Memory B cell (primary cell): ENCODE data around the gene RASA3.
"Not testable (repeated sequence)": the region's sequence is repeated elsewhere in the genome, so short reads cannot be mapped to it uniquely, and the experiment has no call there.

Experiments
- ATAC-seq: fragments of 150-1000 bp; cut with Tn5 transposase; 2 replicates; pipeline ENCODE4 v1.10.0; 2021; ENCODE audit warnings: low read depth, mild to moderate bottlenecking, moderate library complexity
- DNase-seq, 2 donors: peaks; one replicate each; pipeline ENCODE4 v3.0.0; 2022; ENCODE audit warnings: low spot score in 2 of 2
- H3K27ac Mint-ChIP-seq: one replicate; pipeline ENCODE4 v1.8.0; 2022; ENCODE audit warnings: mild to moderate bottlenecking, moderate library complexity, mixed read lengths
- H3K27me3 Mint-ChIP-seq: one replicate; pipeline ENCODE4 v1.8.0; 2022; ENCODE audit warnings: mixed read lengths
- H3K36me3 Mint-ChIP-seq: one replicate; pipeline ENCODE4 v1.8.0; 2022; ENCODE audit warnings: mild to moderate bottlenecking, mixed read lengths
- H3K4me1 Mint-ChIP-seq: one replicate; pipeline ENCODE4 v1.8.0; 2022; ENCODE audit warnings: mixed read lengths
- H3K4me3 Mint-ChIP-seq: one replicate; pipeline ENCODE4 v1.8.0; 2022; ENCODE audit warnings: mild to moderate bottlenecking, moderate library complexity, mixed read lengths
- H3K9me3 Mint-ChIP-seq: one replicate; pipeline ENCODE4 v1.8.0; 2022; ENCODE audit warnings: mixed read lengths

RASA3 gene

GRCh38 chr13:114151031-114151430, 18.6 kb upstream of the RASA3 start:
- ATAC-seq (no peak), DNase-seq (no peak)
- Mint-ChIP-seq H3K27me3 (peaks cover 5% of the 10 kb centered on the region), H3K9me3 (peaks cover 4% of the 10 kb centered on the region), H3K36me3 (peaks cover 2% of the 10 kb centered on the region), H3K27ac (no peak overlapping the region), H3K4me1 (peaks cover 31% of the 10 kb centered on the region), H3K4me3 (no peak overlapping the region)

- Mint-ChIP-seq H3K4me3 (no peak overlapping the region), H3K27ac (peak overlapping the region; percentile 86)
- no peak for DNase-seq
These were observed 17.6 kb upstream of the RASA3 start for GRCh38 chr13:114149774-114150740.

GRCh38 chr13:114148886-114149285, 16.5 kb upstream of the RASA3 start:
- H3K27me3 Mint-ChIP-seq, ATAC-seq, H3K36me3 Mint-ChIP-seq, DNase-seq, H3K9me3 Mint-ChIP-seq: not testable (repeated sequence)
- peak overlapping the region; percentile 43 for H3K4me3 Mint-ChIP-seq
- peaks cover 35% of the 10 kb centered on the region for H3K4me1 Mint-ChIP-seq
- peak overlapping the region; percentile 86 for H3K27ac Mint-ChIP-seq

More at GRCh38 chr13:114149774-114150740, 17.6 kb upstream of the RASA3 start:
- Mint-ChIP-seq H3K4me1 (peaks cover 39% of the 10 kb centered on the region), H3K36me3 (peaks cover 2% of the 10 kb centered on the region), H3K9me3 (peaks cover 4% of the 10 kb centered on the region), H3K27me3 (peaks cover 5% of the 10 kb centered on the region)
- ATAC-seq: no peak

- DNase-seq: peak in 1 of 2 donors; percentile 53
These were observed 16.1 kb upstream of the RASA3 start for GRCh38 chr13:114148521-114148855.

GRCh38 chr13:114147803-114148520, 15.5 kb upstream of the RASA3 start:
- DNase-seq (no peak), ATAC-seq (peak; percentile 9)
- Mint-ChIP-seq H3K27me3 (no peaks in the 10 kb centered on the region), H3K27ac (peak overlapping the region; percentile 86), H3K36me3 (no peaks in the 10 kb centered on the region), H3K9me3 (no peaks in the 10 kb centered on the region), H3K4me3 (peak overlapping the region; percentile 46), H3K4me1 (peaks cover 29% of the 10 kb centered on the region)

More at GRCh38 chr13:114148521-114148855, 16.1 kb upstream of the RASA3 start:
- H3K27me3 Mint-ChIP-seq: peaks cover 2% of the 10 kb centered on the region
- peak overlapping the region; percentile 43 for H3K4me3 Mint-ChIP-seq
- H3K4me1 Mint-ChIP-seq: peaks cover 31% of the 10 kb centered on the region
- peaks cover 2% of the 10 kb centered on the region for H3K36me3 Mint-ChIP-seq
- H3K9me3 Mint-ChIP-seq: peaks cover 1% of the 10 kb centered on the region
- H3K27ac Mint-ChIP-seq: peak overlapping the region; percentile 86
- ATAC-seq: peak; percentile 78

GRCh38 chr13:114146629-114147028, 14.2 kb upstream of the RASA3 start:
- H3K4me3 Mint-ChIP-seq: peak overlapping the region; percentile 12
- DNase-seq: no peak
- ATAC-seq: peak; percentile 16
- no peaks in the 10 kb centered on the region for H3K36me3 Mint-ChIP-seq
- peak overlapping the region; percentile 62 for H3K27ac Mint-ChIP-seq
- peaks cover 29% of the 10 kb centered on the region for H3K4me1 Mint-ChIP-seq
- H3K27me3 Mint-ChIP-seq: no peaks in the 10 kb centered on the region
- H3K9me3 Mint-ChIP-seq: no peaks in the 10 kb centered on the region

- Mint-ChIP-seq H3K4me3 (no peak overlapping the region), H3K36me3 (no peaks in the 10 kb centered on the region), H3K27ac (no peak overlapping the region), H3K27me3 (no peaks in the 10 kb centered on the region), H3K4me1 (peaks cover 27% of the 10 kb centered on the region), H3K9me3 (no peaks in the 10 kb centered on the region)
- ATAC-seq (no peak), DNase-seq (no peak)
These were observed 13.8 kb upstream of the RASA3 start for GRCh38 chr13:114146173-114146572.

- DNase-seq (no peak), ATAC-seq (no peak)
- H3K4me3 Mint-ChIP-seq: no peak overlapping the region
- no peaks in the 10 kb centered on the region for H3K27me3 Mint-ChIP-seq
- H3K27ac Mint-ChIP-seq: no peak overlapping the region
- H3K4me1 Mint-ChIP-seq: peaks cover 27% of the 10 kb centered on the region
- H3K36me3 Mint-ChIP-seq: no peaks in the 10 kb centered on the region
- no peaks in the 10 kb centered on the region for H3K9me3 Mint-ChIP-seq
These were observed 13.3 kb upstream of the RASA3 start for GRCh38 chr13:114145722-114146121.

- H3K4me1 Mint-ChIP-seq: peaks cover 27% of the 10 kb centered on the region
- no peaks in the 10 kb centered on the region for H3K27me3 Mint-ChIP-seq
- no peaks in the 10 kb centered on the region for H3K36me3 Mint-ChIP-seq
- no peaks in the 10 kb centered on the region for H3K9me3 Mint-ChIP-seq
- ATAC-seq (no peak), DNase-seq (no peak)
- no peak overlapping the region for H3K4me3 Mint-ChIP-seq
- H3K27ac Mint-ChIP-seq: no peak overlapping the region
These were observed 12.8 kb upstream of the RASA3 start for GRCh38 chr13:114145256-114145655.

GRCh38 chr13:114144606-114145244, 12.3 kb upstream of the RASA3 start:
- H3K4me3 Mint-ChIP-seq: no peak overlapping the region
- H3K4me1 Mint-ChIP-seq: peaks cover 27% of the 10 kb centered on the region
- no peaks in the 10 kb centered on the region for H3K36me3 Mint-ChIP-seq
- DNase-seq: no peak
- no peak overlapping the region for H3K27ac Mint-ChIP-seq
- no peaks in the 10 kb centered on the region for H3K9me3 Mint-ChIP-seq
- ATAC-seq: no peak
- no peaks in the 10 kb centered on the region for H3K27me3 Mint-ChIP-seq

GRCh38 chr13:114143806-114144605, 11.6 kb upstream of the RASA3 start:
- H3K4me1 Mint-ChIP-seq: peaks cover 27% of the 10 kb centered on the region
- ATAC-seq (peak; percentile 61), DNase-seq (peak; percentile 52 to 60)
- H3K9me3 Mint-ChIP-seq: no peaks in the 10 kb centered on the region
- H3K4me3 Mint-ChIP-seq: peak overlapping the region; percentile 39
- H3K36me3 Mint-ChIP-seq: no peaks in the 10 kb centered on the region
- H3K27me3 Mint-ChIP-seq: no peaks in the 10 kb centered on the region
- no peak overlapping the region for H3K27ac Mint-ChIP-seq

- Mint-ChIP-seq H3K9me3 (no peaks in the 10 kb centered on the region), H3K4me3 (no peak overlapping the region), H3K27ac (no peak overlapping the region), H3K27me3 (no peaks in the 10 kb centered on the region), H3K36me3 (no peaks in the 10 kb centered on the region), H3K4me1 (peaks cover 18% of the 10 kb centered on the region)
- ATAC-seq (peak; percentile 28), DNase-seq (no peak)
These were observed 10.4 kb upstream of the RASA3 start for GRCh38 chr13:114142640-114143490.

GRCh38 chr13:114142137-114142550, 9.7 kb upstream of the RASA3 start:
- Mint-ChIP-seq H3K36me3 (no peaks in the 10 kb centered on the region), H3K4me3 (no peak overlapping the region), H3K9me3 (no peaks in the 10 kb centered on the region), H3K27ac (no peak overlapping the region), H3K27me3 (no peaks in the 10 kb centered on the region), H3K4me1 (peaks cover 17% of the 10 kb centered on the region)
- ATAC-seq (no peak), DNase-seq (no peak)
